ENCODE measurements around the gene SNX5. TPM values are rescaled to one million over a fixed set of nuclear protein-coding genes. Genes with fewer than 3 reads are reported as not detected.

SNX5 gene
- total and polyA plus RNA-seq, 9 of the 15 experiments (the other 6 are each of a cell fraction or from before 2014, with no cell fraction given), result 53.5 to 276 (median 160) TPM

GRCh38 chr20:17939622-17940223 lies 28.9 kb downstream of the SNX5 start:
- POLR2A ChIA-PET, result interaction anchor here (0.7 to 1.4 kb wide), 3 partner anchors 14 to 182 kb away, joined by 3 read pairs; no protein-coding TSS in a partner anchor
- peak; percentile 8 for ATAC-seq
- no peak for FAIRE-seq

More at GRCh38 chr20:17939622-17940223, 28.9 kb downstream of the SNX5 start:
- H2AFZ ChIP-seq (ENCODE audit: low read depth, low read length), result no peak overlapping the region
- no peaks in the 10 kb centered on the region for H3K9me1 ChIP-seq (ENCODE audit: control insufficient read depth, insufficient read depth, low read length)
- peak overlapping the region in 1 of 2 experiments; percentile 42; a peak in 1 of 4 replicates for H3K9ac ChIP-seq (ENCODE audit: insufficient read depth in 1 of 2, low read depth in 2 of 2, low read length in 2 of 2)
- no peaks in the 10 kb centered on the region for H3K27me3 ChIP-seq (ENCODE audit: control insufficient read depth in 2 of 2, insufficient read depth in 2 of 2, low read length in 2 of 2)
- peaks cover 40% of the 10 kb centered on the region; the same call in 2 of the 3 replicates for H3K36me3 ChIP-seq (ENCODE audit: control insufficient read depth, insufficient read depth, low read length)
- in situ Hi-C loops (cut with MboI) (no loop called here), intact Hi-C loops (cut with micrococcal nuclease) (loop anchor here (5.0 kb wide), 1 partner anchor 42 kb away; no protein-coding TSS in a partner anchor)
- peaks cover 9% of the 10 kb centered on the region; the same call in 1 of the 2 replicates for H4K20me1 ChIP-seq (replicated peaks; ENCODE audit: control insufficient read depth, insufficient read depth, low read length)
- H3K9me3 ChIP-seq (replicated peaks; ENCODE audit: control insufficient read depth, insufficient read depth, low read depth, low read length), result no peaks in the 10 kb centered on the region
- H3K4me3 ChIP-seq, result no peak overlapping the region
- H3K4me1 ChIP-seq (replicated peaks in 1 of 2; ENCODE audit: control insufficient read depth in 2 of 2, insufficient read depth in 2 of 2, low read length in 2 of 2), result peaks cover 7 to 23% of the 10 kb centered on the region in 2 experiments; a peak in 4 of 5 replicates
- WGBS (ENCODE audit: insufficient coverage, low coverage, missing lambda C conversion rate), result 19% methylated on average over 6 of the region's 7 CpGs
- no TSS peak for BruUV-seq (replicated peaks)
- CTCF ChIA-PET (ENCODE audit: low intra/inter-chr PET ratio), result interaction anchor here (1.3 kb wide), 1 partner anchor 41 kb away, joined by 5 read pairs; no protein-coding TSS in a partner anchor
- TF ChIP-seq SETDB1 (IDR thresholded peaks at IDR 0.05; ENCODE audit: low read length) (no peak), MYNN (IDR thresholded peaks at IDR 0.05) (0 out of 2 replicates have a peak, but pooled peaks have one; percentile 8), MYNN (CRISPR knock-in tag; IDR thresholded peaks at IDR 0.05) (no peak), POLR2AphosphoS2 (IDR thresholded peaks at IDR 0.05; ENCODE audit: low read length) (0 out of 2 replicates have a peak, but pooled peaks have one; percentile 36), MTA3 (IDR thresholded peaks at IDR 0.05; ENCODE audit: borderline replicate concordance) (no peak)
- peak overlapping the region; percentile 77; the same call in 1 of the 3 replicates for H3K27ac ChIP-seq (ENCODE audit: extremely low read depth, low read depth, low read length)
- H3K4me2 ChIP-seq (ENCODE audit: insufficient read depth, low read length), result no peak overlapping the region; the same call in 1 of the 2 replicates
- no peak for DNase-seq (ENCODE audit: extremely low read depth in 1 of 4, low spot score in 3 of 4)
- no peaks in the 10 kb centered on the region for H3K79me2 ChIP-seq (ENCODE audit: control insufficient read depth, insufficient read depth, low read length)

All from K562 (cell line).